Measurements from ENCODE around the gene PLA2G12A.
"Not testable (repeated sequence)": the region's sequence is repeated elsewhere in the genome, so short reads cannot be mapped to it uniquely, and the experiment has no call there.

The PLA2G12A gene

DNA sequence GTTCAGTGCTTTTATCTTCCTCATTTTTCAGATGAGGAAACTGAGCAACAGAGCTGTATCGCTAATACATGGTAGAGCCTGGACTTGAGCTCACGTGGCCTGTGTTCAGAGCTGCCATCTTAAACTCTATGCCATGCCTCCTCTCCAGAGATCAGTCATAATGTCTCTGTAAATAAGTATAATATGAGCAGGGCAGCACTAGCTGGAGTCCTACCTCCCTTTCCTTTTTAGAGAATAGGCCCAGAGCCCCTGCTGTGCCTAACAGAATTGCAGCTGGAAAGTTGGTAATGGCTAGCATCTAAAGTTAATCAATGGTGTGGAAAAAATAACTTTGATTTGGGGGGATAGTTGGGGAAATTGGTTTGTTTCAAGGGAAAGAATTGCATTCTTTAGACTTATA is 47.0 kb downstream of the PLA2G12A start:
- no peak overlapping the region for H3K4me3 ChIP-seq (replicated peaks in 1 of 2; ENCODE audit: low read depth in 2 of 2, low read length in 2 of 2)
- no peak for DNase-seq (ENCODE audit: low read depth in 2 of 2)
- TF ChIP-seq, protein P1, sequence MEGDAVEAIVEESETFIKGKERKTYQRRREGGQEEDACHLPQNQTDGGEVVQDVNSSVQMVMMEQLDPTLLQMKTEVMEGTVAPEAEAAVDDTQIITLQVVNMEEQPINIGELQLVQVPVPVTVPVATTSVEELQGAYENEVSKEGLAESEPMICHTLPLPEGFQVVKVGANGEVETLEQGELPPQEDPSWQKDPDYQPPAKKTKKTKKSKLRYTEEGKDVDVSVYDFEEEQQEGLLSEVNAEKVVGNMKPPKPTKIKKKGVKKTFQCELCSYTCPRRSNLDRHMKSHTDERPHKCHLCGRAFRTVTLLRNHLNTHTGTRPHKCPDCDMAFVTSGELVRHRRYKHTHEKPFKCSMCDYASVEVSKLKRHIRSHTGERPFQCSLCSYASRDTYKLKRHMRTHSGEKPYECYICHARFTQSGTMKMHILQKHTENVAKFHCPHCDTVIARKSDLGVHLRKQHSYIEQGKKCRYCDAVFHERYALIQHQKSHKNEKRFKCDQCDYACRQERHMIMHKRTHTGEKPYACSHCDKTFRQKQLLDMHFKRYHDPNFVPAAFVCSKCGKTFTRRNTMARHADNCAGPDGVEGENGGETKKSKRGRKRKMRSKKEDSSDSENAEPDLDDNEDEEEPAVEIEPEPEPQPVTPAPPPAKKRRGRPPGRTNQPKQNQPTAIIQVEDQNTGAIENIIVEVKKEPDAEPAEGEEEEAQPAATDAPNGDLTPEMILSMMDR (IDR thresholded peaks at IDR 0.05; ENCODE audit: low read depth, low read length), result no peak

DNA sequence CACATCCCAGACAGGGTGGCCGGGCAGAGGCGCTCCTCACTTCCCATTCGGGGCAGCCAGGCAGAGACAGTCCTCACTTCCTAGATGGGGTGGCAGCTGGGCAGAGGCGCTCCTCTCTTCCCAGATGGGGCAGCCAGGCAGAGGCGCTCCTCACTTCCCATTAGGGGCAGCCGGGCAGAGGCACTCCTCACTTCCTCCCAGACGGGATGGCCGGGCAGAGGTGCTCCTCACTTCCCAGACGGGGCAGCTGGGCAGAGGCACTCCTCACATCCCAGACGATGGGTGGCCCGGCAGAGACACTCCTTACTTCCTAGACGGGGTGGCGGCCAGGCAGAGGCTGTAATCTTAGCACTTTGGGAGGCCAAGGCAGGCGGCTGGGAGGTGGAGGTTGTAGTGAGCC is 50.9 kb downstream of the PLA2G12A start:
- H3K4me3 ChIP-seq (replicated peaks in 1 of 2; ENCODE audit: low read depth in 2 of 2, low read length in 2 of 2), result not testable (repeated sequence)

DNA sequence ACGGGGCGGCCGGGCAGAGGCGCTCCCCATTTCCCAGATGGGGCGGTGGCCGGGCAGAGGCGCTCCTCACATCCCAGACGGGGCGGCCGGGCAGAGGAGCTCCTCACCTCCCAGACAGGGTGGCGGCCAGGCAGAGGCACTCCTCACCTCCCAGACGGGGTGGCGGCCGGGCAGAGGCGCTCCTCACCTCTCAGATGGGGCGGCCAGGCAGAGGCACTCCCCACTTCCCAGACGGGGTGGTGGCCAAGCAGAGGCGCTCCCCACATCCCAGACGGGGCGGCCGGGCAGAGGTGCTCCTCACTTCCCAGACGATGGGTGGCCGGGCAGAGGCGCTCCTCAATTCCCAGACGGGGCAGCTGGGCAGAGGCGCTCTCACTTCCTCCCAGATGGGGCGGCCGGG is 51.4 kb downstream of the PLA2G12A start:
- DNase-seq (ENCODE audit: low read depth in 2 of 2); H3K4me3 ChIP-seq (replicated peaks in 1 of 2; ENCODE audit: low read depth in 2 of 2, low read length in 2 of 2): not testable (repeated sequence)

More for the DNA sequence above, 50.9 kb downstream of the PLA2G12A start:
- DNase-seq (ENCODE audit: low read depth in 2 of 2), result not testable (repeated sequence)

DNA sequence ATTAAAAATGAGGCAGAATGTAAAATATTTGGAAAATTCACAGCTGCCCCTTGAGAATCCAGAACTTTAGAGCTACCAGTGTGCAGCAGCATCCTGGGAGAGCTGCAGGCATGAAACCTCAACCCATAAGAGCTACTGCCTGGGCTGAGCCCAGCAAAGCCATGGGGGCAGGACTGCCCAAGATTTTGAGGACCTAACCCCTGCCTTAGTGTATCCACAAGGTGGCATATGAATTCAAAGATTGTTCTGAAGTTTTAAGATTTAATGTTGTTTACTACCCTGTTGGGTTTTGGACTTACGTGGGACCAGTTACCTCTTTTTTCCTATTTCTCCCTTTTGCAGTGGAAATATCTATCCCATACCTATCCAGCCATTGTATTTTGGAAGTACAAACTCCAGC is 53.0 kb downstream of the PLA2G12A start:
- no peak overlapping the region for H3K4me3 ChIP-seq (replicated peaks in 1 of 2; ENCODE audit: low read depth in 2 of 2, low read length in 2 of 2)
- peak in 1 of 2 donors; percentile 11 for DNase-seq (ENCODE audit: low read depth in 2 of 2)
- TF ChIP-seq, protein P1 (IDR thresholded peaks at IDR 0.05; ENCODE audit: low read depth, low read length), result peak; percentile 7

DNA sequence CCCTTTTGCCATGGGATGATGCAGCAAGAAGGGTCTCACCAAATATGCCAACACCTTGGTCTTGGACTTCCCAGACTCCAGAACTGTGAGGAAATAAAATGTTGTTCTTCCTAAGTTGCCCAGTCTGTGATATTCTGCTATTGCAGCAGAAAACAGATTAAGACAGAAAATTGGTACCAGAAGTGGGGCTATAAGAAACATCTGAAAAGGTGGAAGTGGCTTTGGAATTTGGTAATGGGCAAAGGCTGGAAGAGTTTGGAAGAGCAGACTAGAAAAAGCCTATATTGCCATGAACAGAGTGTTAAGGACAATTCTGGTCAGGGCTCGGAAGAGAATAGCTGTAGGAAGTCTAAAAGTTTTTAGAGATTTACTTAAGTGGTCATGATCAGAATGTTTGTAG is 54.0 kb downstream of the PLA2G12A start:
- no peak overlapping the region for H3K4me3 ChIP-seq (replicated peaks in 1 of 2; ENCODE audit: low read depth in 2 of 2, low read length in 2 of 2)
- no peak for DNase-seq (ENCODE audit: low read depth in 2 of 2)
- TF ChIP-seq, protein P1 (IDR thresholded peaks at IDR 0.05; ENCODE audit: low read depth, low read length), result no peak

DNA sequence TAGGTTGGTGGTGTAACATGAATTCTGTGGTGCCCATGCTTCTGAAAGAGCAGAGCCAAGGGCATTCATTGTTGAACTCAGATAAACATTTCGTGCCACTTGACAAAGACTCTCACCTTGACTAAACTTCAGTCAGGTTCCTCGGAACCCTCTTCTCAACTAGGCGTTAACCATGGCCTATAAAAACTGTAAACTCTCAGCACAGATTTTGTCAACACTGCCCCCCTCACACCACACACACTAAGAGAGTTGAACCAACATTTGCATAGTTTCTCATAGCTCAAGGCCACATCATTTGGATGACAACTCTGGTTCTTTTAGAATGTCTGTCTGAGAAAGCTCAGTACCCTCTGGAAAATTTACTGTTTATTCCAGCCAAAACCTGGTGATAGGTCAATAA is 54.7 kb downstream of the PLA2G12A start:
- DNase-seq (ENCODE audit: low read depth in 2 of 2), result no peak
- TF ChIP-seq, protein P1 (IDR thresholded peaks at IDR 0.05; ENCODE audit: low read depth, low read length), result no peak
- H3K4me3 ChIP-seq (replicated peaks in 1 of 2; ENCODE audit: low read depth in 2 of 2, low read length in 2 of 2), result no peak overlapping the region

DNA sequence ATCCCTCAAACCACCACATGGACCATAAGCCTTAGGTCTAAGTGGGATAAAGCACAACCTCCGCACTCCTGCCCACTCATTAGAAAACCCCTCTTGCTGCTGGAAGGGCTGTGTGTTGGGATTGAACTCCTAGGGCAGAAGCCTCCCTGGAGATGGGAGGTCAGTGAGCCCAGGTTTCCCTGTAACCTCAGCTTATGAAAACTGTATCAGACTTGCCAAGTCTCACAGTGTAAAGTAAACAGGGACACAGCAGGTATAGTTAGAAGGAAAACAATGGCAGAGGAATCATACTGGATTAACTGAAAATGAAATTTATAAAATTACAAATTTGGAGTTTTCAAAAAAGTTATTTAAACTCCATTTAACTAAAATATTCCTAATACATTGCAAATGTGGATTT is 56.6 kb downstream of the PLA2G12A start:
- no peak for DNase-seq (ENCODE audit: low read depth in 2 of 2)
- no peak overlapping the region for H3K4me3 ChIP-seq (replicated peaks in 1 of 2; ENCODE audit: low read depth in 2 of 2, low read length in 2 of 2)
- TF ChIP-seq, protein P1 (IDR thresholded peaks at IDR 0.05; ENCODE audit: low read depth, low read length), result no peak

DNA sequence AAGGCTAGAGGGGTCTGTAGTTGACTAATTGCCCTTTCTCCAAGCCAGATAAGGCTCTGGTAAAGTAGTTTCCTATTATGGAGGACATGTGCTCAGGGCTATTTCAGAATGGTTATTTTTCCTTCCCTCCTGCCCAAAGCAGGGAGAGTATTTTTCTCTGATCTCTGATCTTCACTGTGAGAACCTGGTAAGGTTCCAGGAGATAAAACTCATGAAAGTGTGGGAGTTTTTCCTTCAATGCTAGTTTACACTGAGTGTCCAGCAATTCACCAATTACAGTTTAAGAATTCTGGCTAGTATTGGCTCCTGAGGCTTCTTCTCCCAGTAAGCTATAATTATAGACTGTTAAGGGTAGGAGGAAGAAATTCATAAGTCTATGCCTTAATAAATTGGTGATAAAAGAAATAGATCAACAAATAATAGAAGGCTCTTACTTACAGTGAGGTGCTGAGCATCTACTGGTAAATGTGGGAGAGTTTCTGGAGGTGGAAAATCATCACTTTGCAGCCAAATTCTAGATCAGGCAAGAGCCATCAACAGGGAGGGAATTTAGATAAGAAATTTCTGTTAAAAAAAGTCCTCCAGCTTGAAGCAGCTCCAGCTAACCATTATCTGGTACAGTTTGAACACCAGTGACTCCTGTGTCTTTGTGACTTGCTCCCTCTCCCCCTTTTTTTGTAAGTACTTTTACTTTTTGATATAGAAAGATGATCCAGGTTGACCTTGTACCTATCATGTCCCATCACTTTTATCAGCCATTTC is 57.5 kb downstream of the PLA2G12A start:
- H3K4me3 ChIP-seq (replicated peaks in 1 of 2; ENCODE audit: low read depth in 2 of 2, low read length in 2 of 2), result no peak overlapping the region
- TF ChIP-seq, protein P1 (IDR thresholded peaks at IDR 0.05; ENCODE audit: low read depth, low read length), result no peak
- DNase-seq (ENCODE audit: low read depth in 2 of 2), result peak in 1 of 2 donors; percentile 29

Data from cardiac fibroblast (primary cell).